Left colon (tissue), 2 donors: ENCODE results near the gene ARHGAP45. TPM values are rescaled to one million over a fixed set of nuclear protein-coding genes. Genes with fewer than 3 reads are reported as not detected.
A peak's percentile ranks its signal among the peaks of the same experiment; 100 is the strongest.
"Not testable (repeated sequence)": the region's sequence is repeated elsewhere in the genome, so short reads cannot be mapped to it uniquely, and the experiment has no call there.

Experiments used
- ATAC-seq: fragments of 200-7000 bp; cut with Tn5 transposase; one replicate; pipeline ENCODE4 v1.9.1; 2020; ENCODE audit warnings: mild to moderate bottlenecking, moderate library complexity
- DNase-seq, 2 donors: peaks; one replicate each; pipeline ENCODE4 v3.0.0-alpha.2; 2020
- intact Hi-C, 2 donors: fragments of 100-400 bp; cut with DNase I in 1 of 2; cut with micrococcal nuclease in 1 of 2; formaldehyde crosslinking; loops; one replicate each; pipeline versions ENCODE4 v1.11.2 to v1.14.0; 2022; cut with DNase I, micrococcal nuclease
- total RNA-seq, 2 donors: library from RNA; stranded (reverse); fragmentation: NEBNext Ultra II Directional; extraction: Animal tissue kit (Norgen Biotek cat#: 25700); gene quantifications; one replicate each; pipeline ENCODE4 v1.2.1, GENCODE V29; 2021
- donor health status: DM: no; HTN: no; CAD: no.
- donor health status: DM: yes; HTN: yes; CAD: no.

ARHGAP45 gene
- total RNA-seq, 2 donors from 2014 or later = 37.9 to 47.2 TPM

DNA sequence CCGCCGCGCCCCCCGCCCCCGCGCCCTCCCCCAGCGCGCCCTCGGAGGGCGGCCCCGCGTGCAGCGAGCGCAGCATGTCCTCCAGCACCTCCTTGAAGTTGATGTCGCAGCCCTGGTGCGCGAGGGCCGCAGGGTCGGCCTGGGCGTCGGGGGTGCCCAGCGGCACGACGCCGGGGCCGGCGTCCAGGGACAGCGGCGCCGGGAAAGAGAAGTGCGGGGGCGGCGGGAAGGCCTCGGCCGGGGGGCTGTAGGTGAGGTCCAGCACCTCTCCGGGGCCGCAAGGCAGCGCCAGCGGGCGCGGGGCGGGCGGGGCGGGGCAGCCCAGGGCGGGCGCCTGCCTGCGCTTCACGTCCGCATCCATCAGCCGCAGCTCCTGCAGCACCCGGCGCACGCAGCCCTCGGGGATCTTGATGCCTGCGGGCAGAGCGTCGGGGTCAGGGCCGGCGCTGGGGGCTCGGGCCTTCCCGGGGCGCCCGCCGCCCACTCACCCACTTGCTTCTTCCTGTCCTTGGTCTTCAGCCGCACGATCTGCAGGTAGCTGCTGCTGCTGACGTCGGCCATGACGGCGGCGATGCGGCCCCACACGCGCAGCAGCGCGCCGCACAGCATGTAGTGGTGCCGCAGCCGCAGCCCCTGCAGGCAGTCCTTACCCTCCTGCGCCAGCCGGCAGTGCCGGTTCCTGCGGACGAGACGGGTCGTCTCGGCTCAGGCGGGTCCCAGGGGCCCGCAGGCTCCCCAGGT, 41.5 kb downstream of the ARHGAP45 start:
- ATAC-seq (no peak), DNase-seq (no peak)
- intact Hi-C loops = no loop called here

DNA sequence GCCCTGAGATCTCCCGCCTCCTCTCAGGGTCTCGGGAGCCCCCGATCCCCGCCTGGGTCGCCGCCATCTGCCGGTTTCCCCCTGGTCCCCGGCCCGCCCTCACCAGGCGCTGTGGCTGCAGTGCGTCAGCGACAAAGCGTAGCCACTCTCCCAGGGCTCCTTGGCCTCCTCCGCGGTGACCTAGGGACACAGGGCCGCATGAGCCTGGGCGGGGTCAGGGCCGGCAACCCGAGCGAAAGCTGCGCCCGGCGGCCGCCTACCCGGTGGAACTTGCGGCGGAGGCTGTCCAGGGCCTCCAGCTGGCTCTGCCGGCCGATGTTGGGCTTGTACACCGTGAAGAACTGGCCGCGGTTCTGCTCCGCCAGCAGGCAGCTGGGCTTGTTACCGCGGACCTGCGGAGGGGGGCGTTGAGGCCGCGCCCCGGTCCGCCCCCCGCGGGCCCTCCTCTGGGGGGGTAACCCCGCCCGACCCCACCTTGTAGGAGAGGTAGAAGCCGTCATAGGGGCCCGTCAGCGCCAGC, 42.1 kb downstream of the ARHGAP45 start:
- DNase-seq (no peak), ATAC-seq (no peak)
- intact Hi-C loops = no loop called here

DNA sequence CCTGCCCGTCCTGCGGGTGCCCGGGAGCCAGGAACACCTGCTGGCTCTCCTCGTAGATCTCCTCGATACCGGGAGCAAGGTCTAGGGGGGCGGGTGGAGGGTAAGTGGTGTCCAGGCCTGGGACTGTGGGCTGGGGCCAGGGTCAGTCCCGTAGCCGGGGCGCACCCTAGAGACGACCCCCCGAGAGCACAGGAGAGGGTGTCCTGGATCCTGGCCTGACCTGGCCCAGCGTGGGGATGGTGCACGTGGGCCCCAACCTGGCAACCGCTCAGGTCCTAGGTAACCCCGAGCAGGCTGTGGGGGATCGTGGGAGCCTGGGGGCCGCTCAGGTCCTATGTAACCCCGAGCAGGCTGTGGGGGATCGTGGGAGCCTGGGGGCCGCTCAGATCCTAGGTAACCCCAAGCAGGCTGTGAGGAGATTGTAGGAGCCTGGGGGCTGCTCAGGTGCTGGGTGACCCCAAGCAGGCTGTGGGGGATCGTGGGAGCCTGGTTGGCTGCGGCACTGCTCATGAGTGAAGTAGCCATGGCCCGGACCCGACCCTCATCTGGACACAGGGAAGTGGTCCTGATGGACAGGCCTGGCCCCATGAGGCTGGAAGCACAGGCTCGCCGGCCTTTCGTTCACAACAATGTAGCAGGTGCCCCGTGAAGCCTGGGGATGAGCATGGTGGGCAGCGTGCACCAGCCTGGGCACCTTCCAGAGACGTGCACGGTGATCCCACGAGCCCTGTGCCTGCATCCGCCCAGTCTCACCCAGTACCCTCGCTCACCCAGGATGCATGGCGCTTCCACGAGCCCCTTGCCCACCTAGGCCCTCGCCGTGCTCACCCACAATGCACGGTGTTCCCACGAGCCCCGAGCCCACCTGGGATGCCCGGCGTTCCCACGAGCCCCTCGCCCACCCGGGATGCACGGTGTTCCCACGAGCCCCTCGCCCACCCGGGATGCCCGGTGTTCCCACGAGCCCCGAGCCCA, 43.0 kb downstream of the ARHGAP45 start:
- ATAC-seq (no peak), DNase-seq (no peak)
- intact Hi-C loops = loop anchor here in 1 of 2 donors (5.0 kb wide), 1 partner anchor 72 kb away; no protein-coding TSS in a partner anchor

DNA sequence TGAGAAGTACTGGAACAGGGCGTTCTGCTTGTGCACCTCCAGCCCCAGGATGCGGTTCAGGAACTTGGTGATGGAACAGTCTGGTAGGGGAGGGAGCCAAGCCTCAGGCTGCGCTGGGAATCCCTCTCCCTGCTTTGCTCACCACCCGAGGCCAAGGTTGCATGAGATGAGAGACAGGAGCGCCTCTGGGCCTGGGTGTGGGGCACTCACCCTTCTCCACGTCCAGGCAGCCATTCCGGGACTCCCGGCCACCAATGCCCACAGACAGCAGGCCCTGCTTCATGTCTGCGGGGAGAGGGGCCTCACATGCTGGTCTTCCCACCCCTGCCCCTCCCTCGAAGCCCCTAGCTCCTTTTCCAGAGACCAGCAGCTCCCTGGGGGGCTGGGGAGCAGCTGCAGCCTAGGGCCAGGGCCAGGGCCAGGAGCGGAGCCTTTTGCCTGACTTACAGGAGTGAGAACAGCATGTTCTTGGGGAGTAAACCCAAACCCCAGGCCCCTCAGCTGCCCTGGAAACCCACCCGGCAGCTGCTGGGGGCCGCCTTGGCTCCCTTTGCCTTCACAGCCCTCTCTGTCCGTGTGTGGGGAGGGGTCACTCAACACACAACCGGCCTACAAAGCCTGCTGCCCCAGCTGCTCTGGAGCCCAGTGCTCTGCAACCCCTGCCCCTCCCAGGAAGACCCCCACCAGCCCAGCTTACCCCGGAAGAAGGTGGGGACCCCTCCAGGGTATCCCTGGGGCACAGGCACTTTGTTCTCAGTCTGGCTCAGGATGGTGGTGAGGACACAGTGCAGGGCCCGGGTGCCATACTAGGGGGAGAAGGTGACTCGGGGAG, 44.1 kb downstream of the ARHGAP45 start:
- DNase-seq (no peak), ATAC-seq (no peak)
- intact Hi-C loops = loop anchor here in 1 of 2 donors (5.0 kb wide), 1 partner anchor 71 kb away; no protein-coding TSS in a partner anchor

DNA sequence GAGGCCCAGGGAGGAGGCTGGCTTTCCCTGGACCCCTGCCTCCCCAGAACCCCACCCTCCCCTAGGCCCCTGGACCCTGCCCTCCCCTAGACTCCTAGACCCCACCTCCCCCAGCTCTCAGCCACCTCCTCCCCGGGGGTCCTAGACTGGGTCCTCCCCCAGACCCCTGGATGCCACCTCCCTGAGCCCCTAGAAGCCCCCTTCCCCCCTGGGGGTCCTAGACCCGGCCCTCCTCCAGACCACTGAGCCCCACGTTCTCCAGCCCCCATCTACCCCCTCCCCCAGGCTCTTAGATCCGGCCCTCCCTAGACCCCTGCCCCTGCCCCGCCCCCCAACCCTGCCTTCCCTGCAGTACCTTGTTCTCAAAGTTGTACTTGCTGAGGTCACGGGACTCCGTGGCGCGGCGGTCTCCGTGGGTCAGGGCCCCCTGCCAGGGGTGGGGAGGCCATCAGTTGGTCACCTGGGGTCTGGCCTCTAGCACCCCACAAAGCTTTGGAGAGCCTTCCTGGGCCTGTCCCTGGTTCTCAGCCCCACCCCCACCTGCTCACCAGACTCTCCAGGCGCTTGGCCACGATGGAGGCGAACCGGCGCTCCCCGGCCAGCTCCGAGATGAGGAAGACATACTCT, 44.8 kb downstream of the ARHGAP45 start:
- DNase-seq = peak in 1 of 2 donors; percentile 37
- ATAC-seq = no peak
- intact Hi-C loops = loop anchor here in 1 of 2 donors (5.0 kb wide), 1 partner anchor 71 kb away; no protein-coding TSS in a partner anchor

DNA sequence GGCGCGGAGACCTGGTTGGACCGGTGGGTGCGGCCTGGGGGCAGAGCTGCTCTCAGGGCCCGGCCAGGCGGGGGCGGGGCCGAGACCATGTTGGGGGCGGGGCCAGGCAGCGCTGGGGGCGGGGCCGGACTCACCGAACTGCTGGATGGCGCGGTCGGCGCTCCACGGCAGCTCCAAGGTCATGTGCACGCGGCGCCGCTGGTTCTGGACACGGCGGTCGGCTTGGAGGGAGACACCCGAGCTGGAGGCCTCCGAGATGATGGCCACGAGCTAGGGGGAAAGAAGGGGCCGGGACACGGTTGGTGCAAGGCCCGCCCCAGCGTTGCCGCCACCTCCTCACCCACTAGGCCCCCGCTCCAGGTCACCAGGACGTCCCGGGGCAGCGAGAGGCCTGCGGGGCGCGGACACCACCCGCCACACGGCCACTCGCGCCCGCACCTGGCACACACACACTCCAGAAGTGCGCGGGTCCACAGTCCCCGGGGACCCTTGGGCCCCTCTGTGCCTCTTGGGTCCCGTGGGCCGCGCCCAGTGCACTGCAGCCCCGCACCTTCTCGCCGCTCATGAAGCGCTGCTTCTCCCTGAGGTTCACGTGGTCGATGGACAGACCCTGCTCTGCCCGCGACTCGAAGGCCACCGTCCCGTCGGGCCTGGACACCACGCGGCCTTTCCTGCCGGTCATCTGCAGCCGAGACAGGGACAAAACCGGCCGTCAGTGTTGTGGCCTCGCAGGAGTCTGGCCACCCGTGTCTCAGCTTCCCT, 45.5 kb downstream of the ARHGAP45 start:
- DNase-seq = peak; percentile 90 to 92
- peak; percentile 79 for ATAC-seq
- intact Hi-C loops = loop anchor here in 1 of 2 donors (5.0 kb wide), 1 partner anchor 70 kb away; no protein-coding TSS in a partner anchor

DNA sequence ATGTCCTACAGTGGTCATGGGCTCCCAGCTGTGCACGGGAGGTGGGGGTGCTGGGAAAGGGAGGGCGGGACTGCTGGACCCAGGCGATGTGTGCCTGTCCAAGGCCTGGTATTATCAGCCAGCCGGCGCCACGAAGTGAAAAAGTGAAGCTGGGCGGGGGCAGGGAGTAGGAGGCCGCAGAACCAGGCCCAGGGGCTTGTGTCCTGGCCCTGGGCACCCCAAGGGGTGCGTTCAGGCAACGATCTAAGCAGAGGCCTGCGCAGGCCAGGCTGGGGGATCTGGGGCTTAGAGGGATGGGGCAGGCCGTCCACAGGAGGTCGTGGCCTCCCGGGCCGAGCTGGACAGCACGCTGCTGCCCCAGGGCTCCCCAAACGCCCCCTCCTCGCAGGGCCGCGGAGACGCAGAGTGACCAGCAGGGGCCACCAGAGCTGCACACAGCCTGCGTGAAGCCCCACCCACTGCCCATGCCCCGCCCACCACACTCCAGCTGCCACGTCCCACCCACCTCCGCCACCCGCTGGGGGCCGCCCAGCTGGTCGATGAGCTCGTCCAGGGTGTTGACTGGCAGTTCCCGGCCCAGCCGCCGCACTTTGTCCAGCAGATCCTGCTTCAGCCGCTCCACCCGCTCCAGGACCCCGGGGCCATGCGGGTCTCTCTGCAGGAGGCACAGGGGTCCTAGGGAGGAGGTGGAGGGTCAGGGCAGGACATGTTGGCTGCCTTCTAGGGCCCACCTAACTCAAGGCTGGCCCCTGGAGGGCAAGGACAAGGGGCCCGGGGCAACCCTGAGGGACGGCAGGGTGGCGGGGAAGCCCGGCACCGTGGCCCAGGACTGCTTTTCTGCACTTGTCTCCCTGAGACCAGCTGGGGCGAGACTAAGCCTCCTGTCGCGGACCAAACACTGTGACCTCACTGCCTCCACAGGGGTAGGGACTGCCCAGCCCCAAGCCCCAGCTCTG, 46.3 kb downstream of the ARHGAP45 start:
- ATAC-seq = peak; percentile 87
- peak; percentile 97 to 99 for DNase-seq
- intact Hi-C loops = loop anchor here in 1 of 2 donors (5.0 kb wide), 1 partner anchor 69 kb away; no protein-coding TSS in a partner anchor

DNA sequence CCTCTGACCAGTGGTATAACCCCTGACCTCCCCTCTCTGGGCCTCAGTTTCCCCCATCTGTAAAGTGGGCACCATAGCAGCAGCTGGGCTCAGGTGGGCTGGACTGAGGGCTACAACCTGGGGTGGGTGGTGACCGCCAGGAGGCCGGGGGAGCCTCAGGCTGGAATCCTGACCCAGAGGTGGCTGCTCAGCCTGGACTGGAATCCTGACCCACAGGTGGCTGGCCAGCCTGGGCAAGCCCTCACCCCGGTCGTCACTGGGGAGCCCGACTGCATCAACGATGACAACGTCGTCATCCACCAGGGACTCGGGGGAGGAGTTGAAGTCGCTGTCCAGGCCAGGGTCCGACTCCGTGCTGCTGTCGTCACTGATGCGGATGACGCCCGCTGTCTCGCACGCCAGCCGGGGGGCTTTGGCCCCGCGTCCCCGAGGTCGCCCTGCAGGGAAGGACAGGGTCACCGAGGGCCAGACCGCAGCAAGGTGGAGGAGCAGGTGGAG, 47.1 kb downstream of the ARHGAP45 start:
- DNase-seq (peak; percentile 27 to 39), ATAC-seq (no peak)
- intact Hi-C loops = loop anchor here in 1 of 2 donors (5.0 kb wide), 1 partner anchor 68 kb away; no protein-coding TSS in a partner anchor

DNA sequence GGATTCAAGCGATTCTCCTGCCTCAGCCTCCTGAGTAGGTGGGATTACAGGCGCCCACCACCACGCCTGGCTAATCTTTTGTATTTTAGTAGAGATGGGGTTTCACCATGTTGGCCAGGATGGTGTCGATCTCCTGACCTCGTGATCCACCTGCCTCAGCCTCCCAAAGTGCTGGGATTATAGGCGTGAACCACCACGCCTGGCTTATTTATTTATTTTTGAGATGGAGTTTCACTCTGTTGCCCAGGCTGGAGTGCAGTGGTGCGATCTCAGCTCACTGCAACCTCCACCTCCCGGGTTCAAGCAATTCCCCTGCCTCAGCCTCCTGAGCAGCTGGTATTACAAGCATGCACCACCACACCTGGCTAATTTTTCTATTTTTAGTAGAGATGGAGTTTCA, 47.8 kb downstream of the ARHGAP45 start:
- ATAC-seq, DNase-seq: not testable (repeated sequence)
- intact Hi-C loops = loop anchor here (5.0 kb wide), 2 partner anchors 68 to 78 kb away; no protein-coding TSS in a partner anchor

DNA sequence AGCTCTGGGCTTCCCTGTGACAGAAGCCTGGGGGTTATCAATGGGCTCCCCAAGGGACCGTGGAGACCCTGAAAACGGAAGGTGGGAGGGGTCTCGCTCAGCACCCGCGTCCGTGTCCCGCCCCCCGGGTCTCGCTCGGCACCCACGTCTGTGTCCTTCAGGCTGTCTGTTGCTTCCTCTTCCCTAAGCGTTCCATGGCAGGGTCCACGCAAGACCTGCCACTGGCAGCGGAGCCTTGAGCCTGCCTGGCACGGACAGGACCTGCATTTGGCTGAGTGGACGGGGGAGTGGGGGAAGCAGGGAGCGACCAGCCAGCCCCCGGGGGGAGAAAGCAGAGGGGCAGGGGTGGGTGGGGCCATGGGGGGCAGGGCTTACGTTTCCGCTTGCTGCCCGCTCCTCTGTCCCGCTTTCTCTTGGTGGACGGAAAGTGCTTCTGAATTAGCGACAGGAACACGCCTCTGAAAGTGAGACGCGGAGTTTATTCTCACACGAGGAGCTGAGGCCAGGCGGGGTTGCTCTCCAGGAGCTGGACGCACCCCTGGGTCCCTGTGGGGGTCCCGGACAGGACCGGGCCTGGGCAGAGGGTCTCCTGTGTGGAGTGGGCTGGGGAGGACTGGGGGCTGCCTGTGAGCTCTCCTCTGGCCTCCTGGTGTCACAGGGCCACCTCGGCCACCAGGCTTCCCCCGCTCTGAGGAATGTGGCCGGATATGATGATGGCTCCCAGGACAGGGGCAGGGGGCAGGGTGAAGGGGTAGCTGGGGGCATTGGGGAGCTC, 48.9 kb downstream of the ARHGAP45 start:
- ATAC-seq = no peak
- intact Hi-C loops = loop anchor here in 1 of 2 donors (5.0 kb wide), 1 partner anchor 76 kb away; no protein-coding TSS in a partner anchor

DNA sequence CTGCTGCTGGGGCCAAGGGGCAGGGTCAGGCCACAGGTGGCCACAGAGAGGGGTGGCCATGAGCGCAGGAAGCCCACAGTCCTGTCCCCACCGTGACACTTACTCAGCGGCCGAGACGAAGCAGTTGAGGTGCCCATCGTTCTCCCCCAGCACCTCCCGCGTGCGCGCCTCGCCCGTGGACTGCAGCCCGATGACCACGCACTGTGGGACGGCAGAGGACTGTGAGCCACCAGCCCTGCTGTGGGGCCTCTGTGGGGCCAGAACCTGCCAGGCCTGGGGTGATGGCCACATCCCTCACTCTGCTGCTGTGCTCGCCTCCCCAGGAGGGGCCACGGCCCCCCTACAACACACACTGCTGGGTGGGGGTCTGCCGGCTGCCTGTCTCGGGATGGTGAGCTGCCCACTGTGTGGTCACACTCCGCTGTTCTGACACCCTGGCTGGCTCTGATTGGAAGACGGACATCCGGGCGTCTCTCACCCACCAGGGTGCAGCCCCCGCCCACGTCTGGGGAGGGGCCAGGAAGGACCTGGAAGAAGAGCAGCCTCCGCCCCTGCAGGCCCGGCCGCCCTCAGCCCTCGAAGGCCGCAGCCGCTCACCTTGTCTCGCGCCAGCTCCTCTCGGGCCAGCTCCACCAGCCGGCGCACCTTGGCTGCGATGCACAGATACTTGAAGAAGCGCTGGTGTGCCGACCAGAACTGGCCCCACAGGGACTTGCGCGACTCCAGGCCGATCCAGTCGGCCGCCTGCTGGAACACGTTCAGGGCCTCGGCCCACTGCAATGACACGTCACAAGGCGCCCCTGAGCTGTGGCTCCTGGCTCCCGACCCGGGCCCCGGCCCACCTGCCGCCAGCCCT, 50.0 kb downstream of the ARHGAP45 start:
- DNase-seq = no peak
- intact Hi-C loops = loop anchor here in 1 of 2 donors (5.0 kb wide), 1 partner anchor 75 kb away; no protein-coding TSS in a partner anchor
- no peak for ATAC-seq

More for the DNA sequence above, 48.9 kb downstream of the ARHGAP45 start:
- DNase-seq = no peak

DNA sequence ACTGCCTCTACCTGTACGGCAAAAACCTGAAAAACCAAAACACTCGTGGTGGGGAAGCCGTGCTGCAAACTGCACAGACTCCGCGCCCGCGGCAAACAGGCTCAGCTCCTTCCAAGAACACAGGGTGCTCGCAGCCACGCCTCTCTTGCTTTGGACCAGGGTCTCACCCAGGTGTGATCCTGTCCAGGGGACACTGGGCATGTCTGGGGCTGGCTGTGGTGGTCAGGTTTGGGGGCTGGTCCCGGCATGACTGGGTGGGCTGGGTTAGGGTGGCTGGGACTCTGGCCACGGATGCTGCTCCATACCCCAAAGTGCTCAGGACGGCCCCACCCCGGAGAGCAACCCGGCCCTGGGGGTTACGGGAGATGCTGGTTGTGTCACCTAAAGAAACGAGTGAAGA, 50.7 kb downstream of the ARHGAP45 start:
- ATAC-seq (no peak), DNase-seq (no peak)
- intact Hi-C loops = loop anchor here in 1 of 2 donors (5.0 kb wide), 1 partner anchor 75 kb away; no protein-coding TSS in a partner anchor

DNA sequence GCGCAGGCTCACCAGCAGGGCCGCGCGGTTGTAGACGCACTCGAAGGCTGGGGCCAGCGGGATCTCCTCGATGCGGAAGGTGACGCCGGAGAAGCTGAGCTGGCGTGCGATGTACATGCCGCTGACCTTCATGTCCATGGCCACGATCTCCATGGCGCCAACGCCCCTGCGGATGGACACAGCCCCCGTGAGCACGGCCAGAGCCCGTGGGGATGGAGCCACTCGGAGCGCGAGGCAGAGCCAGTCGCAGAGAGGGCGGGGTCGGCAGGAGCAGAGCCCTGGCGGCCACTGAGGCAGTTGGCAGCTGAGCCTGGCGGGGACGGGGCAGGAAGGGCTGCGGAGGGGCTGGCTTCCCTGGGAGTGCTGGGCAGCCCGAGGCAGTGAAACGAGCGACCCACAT, 52.0 kb downstream of the ARHGAP45 start:
- DNase-seq (no peak), ATAC-seq (no peak)
- intact Hi-C loops = loop anchor here in 1 of 2 donors (5.0 kb wide), 1 partner anchor 73 kb away; no protein-coding TSS in a partner anchor
